Suppressor macrophage treated with lipopolysaccharide for 4 hours (primary cell): ENCODE results near the gene TNFRSF1A.

ENCODE experiments used
- DNase-seq: peaks from one replicate; pipeline ENCODE4 v3.0.0-alpha.2; 2020

Gene TNFRSF1A

DNA sequence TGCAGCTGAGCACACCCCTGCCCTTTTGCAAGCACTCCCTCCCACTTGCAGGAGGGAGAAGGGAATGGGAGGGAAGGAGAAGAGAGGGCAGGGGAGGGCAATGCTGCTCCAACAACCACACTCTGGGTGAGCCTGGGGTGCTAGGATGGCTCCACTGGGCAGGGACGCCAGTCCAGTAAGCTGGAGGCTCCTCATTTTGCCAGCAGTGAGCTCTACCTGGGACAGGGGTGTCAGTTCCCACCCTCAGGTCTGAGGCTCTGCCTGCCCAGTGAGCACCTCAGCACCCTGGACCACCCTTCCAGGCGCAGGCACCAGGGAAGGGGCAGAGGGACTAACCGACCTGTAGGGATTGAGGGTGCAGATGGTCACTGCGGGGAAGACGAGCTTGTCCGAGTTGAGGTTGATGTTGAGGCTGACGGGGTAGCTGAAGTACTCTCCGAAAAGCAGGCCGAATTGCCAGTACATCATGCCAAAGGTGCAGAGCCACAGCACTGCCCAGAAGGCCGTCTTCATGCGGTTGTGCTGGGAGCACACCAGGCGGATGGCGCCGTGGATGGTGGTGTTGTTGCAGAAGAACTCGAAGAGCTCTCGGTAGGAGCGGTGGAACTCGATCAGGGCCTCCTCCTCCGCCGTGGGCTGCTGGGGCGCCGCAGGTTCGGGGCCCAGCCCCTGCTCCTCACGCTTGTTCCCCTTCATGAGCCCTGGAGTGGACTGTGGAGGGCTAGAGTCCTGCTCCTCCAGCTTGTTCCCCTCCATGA, 32.3 kb upstream of the TNFRSF1A start:
- no peak for DNase-seq

DNA sequence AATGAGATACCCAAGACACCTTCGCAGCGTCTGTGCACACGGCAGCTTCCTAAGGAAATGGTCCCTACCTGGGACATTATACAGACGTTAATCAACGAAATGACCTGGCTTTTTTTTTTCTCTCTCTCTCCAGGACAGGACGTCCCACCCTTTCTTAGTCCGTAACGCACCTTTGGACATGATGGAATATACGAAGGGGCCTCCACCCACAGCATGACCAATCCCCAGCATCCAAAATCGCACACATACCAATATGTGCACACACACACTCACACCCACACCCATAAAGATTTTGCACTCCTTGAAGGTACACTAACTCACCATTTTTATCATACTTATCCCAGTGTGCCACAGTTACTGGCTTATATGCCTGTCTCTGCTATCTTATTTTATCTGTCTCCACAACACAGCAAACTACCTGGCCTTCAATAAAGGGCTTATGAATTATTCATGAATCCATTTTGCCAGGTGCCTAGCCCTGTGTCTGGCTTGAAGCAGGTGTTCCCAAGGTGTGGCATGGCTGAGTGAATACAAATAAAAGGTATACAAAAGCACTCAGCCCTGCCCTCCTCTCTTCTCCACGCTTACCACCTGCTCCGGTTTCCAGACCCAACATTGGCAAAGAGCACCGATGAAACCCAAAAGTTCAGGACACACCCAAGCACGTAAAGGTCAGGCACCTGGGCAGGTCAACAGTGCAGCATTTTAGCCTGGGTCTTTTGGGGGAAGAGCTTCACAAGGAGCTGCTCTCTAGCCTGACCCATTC, 31.3 kb upstream of the TNFRSF1A start:
- DNase-seq = no peak

DNA sequence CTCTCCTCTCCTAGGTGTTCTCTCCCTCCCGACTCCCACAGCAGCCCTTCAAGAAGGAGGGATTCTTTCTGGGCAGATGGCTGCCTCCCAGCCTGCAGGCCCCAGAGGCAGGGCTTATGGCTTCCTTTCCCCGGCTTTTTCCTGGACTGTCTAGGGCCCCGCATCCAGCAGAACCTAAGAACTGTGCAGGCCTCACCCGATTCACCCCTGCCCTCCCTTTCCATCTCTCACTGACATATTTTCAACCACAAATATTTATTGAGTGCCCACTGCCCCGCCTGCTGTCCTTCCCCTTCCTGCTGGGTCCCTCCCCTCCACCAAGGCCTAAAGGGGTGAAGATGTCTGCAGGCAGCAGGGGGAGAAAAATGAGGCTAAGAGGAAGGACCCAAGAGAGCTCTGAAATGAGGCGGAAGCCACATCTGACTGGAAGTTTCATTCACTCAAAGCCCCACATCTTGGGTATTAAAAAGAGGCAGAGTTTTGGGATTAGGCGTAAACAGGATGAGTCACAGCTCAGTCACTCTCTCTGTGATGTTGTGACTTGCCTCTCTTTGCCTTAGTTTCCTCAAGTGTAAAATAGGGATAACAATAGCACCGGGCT, 30.6 kb upstream of the TNFRSF1A start:
- peak; percentile 62 for DNase-seq

DNA sequence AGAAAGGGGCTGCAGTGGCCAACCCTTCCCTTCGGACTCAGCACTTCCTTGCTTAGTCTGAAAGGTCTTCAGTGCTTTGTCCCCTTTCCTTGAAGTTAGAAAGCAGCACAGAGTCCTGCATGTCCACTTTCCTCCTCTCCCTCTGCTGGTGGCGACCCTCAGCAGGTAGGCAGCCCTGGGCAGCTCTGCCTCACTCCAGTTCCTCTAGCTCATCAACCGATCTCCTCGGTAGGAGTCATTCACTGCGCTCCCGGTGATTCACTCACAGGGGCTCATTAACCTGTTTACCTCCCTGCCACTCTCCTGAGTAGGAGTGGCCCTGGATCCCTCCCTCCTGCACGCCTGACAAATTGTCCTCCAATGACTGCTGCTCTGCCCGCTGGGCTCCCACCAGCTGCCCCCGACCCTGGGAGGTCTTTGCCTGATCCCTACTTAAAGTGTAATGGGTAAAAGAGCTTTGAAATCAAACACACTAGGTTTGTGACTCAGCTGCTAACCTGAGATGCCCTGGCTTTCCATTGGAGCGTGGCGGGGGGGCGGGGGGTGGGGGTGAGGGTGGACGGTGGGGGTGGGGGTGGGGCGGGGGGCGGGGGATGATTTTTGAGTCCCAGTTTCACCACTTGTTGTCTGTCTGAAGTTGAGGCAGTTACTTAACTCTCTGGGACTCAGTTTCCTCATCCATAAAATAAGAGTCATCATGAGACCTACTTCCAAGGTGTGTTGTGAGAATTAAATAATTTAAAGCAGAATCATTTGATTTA, 29.3 kb upstream of the TNFRSF1A start:
- no peak for DNase-seq

DNA sequence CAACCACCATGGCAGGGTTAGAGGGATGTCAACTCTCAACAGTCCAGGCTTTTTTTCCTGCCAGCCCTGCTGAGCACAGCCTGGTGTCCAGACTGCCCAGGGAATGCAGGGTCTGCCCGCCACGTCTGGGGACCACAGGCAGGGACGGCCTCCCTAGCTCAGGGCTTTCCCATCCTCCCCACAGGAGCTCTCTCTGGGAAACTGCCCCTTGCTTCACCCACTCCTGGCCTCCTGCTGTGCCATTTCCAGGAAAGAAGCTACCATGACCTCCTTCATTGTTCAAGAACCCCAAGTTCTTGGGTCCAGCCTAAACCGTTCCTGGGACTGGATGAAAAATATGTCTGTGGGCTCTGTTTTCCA, 28.7 kb upstream of the TNFRSF1A start:
- DNase-seq = no peak

DNA sequence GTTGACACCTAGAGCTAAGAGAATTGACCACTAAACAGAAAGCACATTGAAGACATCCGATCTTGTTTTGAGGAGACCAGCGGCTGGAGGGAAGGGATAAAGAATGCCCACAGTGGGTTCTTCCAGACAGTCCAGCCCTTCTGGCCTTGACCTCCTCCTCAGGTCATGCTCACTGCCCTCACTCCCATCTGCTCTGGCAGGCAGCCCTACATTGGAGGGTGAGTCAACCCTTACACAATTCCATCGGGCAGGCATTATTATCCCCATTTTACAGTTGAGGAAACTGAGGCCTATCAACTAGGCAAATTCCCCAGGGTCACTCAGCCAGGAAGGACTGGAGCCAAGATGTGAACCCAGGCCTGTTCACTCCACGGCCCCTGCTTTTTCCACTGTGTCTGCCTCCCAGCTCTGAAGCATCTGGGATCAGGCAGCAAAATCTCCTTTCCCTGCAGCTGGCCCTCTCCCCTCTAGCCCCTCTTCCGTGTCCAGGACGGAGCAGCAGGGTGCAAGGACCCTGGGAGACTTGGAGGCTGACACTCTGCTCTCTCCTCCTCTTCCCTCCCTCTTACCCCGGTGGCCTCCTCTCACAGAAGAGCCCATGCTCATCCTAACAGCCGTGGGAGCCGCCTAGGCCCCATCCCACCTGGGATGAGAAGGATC, 28.2 kb upstream of the TNFRSF1A start:
- no peak for DNase-seq

DNA sequence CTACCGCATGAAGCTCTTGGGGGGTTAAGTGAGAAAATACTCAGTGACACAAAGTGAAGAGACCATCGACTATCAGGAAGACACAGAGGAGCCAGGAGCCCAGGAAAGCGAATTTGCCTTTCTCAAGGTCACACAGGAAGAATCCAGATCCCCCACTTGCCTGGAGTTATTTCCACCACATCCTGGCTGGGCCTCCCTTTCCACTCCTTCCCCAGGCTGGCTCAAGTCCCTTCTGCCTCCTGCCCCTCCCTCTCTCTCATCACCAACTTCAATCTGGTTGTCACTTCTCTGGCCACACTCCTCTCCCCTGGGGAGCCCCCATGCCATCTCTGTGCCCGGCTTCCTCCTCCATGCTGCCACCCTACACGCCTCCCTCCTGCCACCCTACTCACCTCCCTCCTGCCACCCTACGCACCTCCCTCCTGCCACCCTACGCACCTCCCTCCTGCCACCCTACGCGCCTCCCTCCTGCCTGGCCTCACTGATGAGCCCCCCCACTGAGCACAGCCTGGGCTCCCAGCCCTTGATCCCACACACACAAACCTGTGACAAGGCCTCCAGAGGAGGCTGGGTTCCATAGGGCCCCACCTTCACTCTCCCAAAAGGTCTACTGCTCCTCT, 27.1 kb upstream of the TNFRSF1A start:
- no peak for DNase-seq

DNA sequence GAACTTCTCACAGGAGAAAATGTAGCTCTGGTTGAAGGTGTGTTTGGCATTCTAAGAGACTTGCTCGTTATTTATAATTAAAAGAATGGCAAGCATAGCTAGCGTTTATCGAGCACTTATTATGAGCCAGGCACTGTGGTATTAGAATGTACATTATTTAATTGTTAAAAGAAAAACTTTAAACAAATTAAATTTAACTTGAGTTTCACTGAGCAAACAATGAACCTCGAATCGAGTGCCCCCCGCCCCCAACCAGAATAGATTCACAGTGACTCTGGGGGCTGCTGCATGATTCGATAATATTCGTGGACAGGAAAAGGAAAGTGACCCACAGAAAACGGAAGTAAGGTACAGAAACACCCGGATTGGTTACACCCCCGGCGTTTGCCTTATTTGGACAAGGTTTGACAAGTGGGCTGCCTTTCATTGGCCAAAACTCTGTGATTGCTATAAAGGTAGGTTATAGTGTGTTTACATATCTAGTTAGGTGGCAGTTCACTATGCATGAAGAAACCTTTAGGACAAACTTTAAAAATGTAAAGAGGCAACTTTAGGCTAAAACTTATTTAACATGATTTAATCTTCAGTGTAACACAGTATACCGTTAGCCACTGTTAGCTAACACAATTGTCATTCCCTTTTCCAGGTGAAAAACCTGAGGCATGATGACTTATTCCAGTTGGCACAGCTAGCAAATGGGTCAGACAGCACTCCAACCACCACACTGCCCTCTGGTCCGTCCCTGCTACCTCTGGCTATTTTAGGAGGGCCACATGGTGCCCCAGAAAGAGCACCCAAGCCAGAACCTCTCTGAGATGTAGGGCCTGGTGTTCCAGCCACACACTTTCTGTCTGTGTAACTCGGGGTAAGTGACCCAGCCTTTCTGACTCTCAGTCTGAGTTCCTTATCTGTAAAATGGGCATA, 26.4 kb upstream of the TNFRSF1A start:
- DNase-seq = peak; percentile 74

DNA sequence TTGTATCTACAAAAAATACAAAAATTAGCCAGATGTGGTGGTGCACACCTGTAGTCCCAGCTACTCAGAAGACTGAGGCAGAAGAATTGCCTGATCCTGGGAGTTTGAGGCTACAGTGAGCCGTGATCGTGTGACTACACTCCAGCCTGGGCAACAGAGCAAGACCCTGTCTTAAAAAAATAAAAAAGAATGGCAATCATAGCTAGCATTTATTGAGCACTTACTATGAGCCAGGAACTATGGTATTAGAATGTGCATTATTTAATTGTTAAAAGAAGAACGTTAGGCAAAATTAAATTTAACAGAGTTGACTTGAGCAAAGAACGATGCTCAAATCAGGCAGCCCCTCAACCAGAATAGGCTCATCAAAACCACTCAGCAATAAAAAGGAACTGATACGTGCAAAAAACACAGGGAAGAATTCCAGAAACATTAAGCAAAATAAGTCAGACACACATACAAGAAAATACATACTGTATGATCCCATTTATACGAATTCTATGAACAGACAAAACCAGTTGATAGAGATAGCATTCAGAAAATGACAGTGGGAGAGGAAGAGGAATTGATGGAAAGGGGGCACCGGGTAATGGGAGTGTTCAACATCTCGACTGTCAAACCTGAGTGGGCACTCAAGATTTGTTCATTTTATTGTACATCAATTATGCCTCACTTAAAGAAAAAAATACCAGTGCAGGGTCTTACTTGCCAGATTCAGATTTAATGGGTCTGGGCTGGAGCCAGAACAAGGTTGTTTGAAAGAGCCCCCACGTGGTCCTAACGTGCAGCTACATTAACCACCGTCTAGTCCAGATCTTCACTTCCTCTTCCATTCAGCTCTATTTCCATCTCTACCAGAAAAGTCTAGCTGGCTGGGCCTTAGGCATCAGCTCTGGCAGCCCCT, 25.4 kb upstream of the TNFRSF1A start:
- DNase-seq = peak; percentile 74

DNA sequence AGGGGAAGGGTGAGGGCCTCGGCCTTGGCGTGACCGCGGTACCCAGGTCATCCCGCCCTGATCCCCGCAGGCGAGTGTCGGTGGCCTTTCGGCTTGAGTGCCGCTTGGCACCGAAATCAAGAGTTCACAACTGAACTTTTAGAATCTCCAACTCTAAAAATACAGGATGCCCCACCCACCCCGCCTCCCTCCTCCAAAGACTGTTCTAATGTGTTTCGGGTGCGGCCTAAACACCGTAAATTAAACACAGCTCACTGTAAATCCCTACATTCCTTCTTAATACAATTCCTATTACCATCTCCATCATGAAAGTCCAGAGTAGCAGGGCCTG, 22.1 kb upstream of the TNFRSF1A start:
- DNase-seq = no peak

DNA sequence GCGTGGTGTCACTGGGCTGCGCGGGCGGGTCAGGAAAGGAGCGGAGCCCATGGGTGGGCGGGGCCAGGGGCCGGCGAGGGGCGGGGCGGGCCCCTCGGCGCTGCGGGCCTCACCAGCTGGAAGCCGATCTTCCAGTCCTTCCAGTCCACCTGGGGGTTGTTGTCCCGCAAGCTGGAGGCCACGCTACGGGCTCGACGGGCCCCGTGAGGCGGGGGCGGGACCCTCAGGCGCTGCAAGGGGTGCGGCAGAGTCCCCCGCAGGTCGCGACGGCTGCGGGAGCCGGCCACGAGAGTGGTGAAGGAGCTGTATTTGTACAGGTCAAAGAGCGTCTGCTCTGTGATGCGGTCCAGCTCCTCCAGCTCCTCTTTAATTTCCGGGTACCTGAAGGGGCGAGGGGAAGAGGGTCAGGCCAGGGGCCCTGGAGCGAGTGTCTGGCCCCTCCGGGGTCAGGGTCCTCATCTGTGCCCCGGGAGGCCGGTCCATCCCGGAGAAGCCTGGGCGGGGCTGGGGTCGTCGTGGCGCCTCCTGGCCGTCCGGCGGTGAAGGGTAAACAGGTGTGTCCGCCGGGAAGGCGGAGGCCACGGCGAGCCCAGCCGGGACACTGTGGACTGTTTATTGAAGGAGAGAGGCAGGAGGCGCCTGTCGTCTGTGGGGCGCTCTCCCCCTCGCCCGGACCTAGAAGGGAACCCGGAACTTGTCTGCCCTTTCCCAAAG, 21.6 kb upstream of the TNFRSF1A start:
- DNase-seq = peak; percentile 84

DNA sequence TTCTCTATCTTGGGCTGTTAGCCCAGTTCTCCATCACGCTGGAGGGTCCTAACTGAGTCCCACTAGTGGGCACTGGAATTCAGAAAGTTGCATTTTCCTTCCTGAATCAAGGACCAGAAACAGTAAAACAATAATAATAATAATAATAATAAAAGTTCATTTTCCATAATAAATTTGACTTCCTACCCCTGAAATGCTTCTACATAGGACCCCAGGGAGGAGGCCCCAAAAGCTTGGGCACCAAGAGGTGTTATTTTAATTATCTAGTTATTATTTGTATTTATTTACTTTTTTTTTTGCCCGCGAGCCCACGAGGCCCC, 21.1 kb upstream of the TNFRSF1A start:
- no peak for DNase-seq

DNA sequence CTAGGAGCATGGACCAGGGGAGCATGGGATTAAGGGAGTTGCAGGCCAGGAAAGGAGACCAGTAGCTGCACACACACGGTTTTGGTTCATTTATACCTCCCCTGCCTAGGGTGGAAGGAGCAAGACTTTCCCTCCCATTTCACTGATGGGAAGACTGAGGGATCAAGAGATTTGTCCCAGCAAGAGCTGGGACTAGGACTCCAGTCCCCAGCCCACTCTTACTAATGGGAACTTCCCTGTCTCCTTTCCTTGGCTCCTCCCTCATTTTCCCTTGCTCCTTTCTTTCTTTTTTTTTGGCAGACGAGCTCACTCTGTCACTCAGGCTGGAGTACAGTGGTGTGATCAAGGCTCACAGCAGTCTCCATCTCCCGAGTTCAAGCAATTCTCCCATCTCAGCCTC, 20.5 kb upstream of the TNFRSF1A start:
- DNase-seq = no peak

DNA sequence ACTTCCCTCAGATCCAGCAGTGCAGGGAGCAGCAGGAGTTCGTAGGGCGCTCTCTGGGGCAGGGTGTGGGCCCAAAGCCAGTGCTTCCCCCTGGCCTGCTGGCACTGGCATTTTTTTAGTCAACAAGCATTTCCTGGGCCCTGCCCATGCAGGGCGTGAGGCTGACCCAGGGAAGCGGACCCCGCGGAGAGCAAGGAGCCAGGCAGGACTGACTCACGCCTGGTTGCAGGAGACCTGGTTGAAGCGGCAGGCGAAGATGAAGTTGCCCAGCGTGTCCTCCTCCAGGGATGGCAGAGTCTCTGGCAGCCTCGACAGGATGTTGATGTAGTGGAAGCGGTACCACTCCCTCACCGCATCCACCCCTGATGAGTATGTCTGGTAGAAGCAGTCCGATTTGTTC, 20.0 kb upstream of the TNFRSF1A start:
- peak; percentile 75 for DNase-seq

DNA sequence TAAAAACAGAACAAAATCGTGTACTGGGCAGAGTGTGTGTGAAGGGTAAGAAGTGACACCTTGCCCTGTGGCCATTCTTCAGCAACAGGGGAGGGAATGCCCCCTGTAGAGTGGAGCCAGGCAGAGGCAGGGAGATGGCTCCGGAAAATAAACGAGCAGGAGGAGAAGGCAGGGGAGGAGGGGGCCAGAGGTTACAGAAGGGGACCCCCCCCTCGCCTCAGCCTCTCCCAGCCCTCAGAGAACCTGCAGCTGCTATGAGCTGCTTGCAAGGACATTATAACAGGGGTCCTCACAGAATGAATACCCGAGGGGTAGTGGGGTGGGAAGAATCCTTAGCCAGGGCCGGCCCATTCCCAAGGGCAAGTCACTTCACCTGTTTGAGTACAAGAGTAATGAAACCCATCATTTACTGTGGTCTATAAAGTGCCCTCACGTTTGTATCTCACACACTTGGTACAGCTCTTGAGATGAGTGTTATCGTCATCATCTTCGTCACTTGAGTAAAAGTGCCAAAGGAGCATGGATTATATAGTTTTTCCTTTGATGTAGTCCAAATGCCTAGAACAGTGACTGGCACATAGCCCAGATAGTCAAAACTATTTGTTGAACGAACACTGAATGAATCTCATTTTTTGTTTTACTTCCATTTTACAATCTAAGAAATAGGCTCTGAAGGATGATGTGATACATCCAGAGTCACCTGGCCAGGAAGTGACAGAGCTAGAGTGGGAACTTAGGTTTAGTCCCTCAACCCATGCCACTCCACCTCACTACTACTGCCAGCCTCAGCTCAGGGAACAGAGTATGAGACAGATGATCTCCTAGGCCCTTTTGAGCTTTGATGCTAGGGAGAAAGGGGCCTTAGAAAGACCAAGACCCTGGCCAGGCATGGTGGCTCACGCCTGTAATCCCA, 19.0 kb upstream of the TNFRSF1A start:
- no peak for DNase-seq

DNA sequence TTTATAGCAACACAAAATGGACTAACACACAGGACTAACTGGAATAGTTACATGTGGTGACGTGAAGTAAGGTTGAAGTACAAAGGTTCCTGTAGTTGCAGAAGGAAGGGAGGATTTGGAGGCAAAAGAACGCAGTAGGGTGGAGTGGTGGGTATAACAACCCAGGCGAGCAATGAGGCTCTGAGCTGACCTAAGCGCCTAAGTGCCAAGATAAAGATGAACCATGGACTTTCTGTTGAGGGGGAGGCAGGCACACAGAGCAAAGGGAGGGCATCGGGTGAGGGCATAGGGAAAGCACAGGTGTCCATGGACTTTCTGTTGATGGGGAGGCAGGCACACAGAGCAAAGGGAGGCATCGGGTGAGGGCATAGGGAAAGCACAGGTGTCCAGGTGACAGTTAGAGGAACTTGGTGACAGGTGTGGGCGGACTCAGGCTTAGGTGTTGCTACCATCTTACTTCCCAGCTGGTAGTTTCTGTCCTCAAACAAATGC, 18.2 kb upstream of the TNFRSF1A start:
- no peak for DNase-seq

DNA sequence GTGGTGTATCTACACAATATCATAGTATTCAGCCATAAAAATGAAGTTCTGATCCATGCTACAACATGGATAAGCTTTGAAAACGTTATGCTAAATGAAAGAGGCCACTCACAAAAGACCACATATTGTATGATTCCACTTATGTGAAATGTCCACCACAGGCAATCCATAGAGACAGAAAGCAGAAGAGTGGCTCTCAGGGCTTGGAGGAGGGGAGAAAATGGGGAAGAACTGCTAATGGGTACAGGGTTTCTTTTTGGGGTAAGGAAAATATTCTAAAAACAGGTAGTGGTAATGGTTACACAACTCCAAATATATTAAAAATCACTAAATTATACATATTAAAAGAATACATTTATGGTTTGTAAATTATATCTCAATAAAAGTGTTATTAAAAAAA, 17.0 kb upstream of the TNFRSF1A start:
- peak; percentile 68 for DNase-seq

DNA sequence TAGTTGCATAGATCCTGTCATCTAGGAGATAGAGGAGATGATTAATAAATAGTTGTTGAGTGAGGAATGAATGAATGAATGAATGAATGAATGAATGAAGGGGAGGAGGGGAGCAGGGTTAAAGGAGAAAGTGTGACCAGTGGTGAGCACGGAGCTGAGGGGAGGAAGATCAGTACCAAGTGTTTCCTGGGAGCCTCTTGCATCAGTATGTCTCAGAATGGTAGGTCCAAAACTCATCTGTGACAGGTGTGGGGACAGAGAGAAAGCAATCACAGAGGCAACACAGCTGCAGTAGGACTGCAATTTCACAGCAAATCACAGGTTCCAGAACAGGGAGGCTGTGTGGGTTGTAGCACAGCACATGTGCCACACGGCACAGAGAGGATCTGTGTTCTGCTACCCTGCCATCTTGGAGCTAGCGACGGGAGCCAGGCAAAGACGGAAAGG, 14.5 kb upstream of the TNFRSF1A start:
- no peak for DNase-seq
